ENCODE results near the gene DNAAF8. TPM values are rescaled to one million over a fixed set of nuclear protein-coding genes. Genes with fewer than 3 reads are reported as not detected.

DNAAF8 gene
- total RNA-seq, 1 donor from 2014 or later, result not detected

GRCh38 chr16:4709481-4709880 is 24.9 kb upstream of the DNAAF8 start:
- no peak overlapping the region for H3K4me3 Mint-ChIP-seq

GRCh38 chr16:4713663-4714501 is 20.5 kb upstream of the DNAAF8 start:
- no peaks in the 10 kb centered on the region for H3F3A ChIP-seq (ENCODE audit: low read depth)
- no peak for DNase-seq (ENCODE audit: low spot score)
- H3K4me1 ChIP-seq, result no peaks in the 10 kb centered on the region
- H3K4me3 ChIP-seq, result no peak overlapping the region
- H3K27me3 Mint-ChIP-seq (ENCODE audit: insufficient read depth, low read depth), result peaks cover 2% of the 10 kb centered on the region
- peaks cover 13% of the 10 kb centered on the region for H3K36me3 Mint-ChIP-seq
- H3K9me3 ChIP-seq (ENCODE audit: low read depth), result no peaks in the 10 kb centered on the region
- no peaks in the 10 kb centered on the region for H3K27me3 ChIP-seq
- no peaks in the 10 kb centered on the region for H3K36me3 ChIP-seq
- no peak overlapping the region for H3K4me3 Mint-ChIP-seq
- no peak overlapping the region for H3K27ac Mint-ChIP-seq
- no peaks in the 10 kb centered on the region for H3K79me2 ChIP-seq (ENCODE audit: low read depth)
- no peak for TF ChIP-seq EZH2phosphoT487 (IDR thresholded peaks at IDR 0.05)
- no peak for TF ChIP-seq CTCF (IDR thresholded peaks at IDR 0.05)
- no peak for TF ChIP-seq EZH2 (IDR thresholded peaks at IDR 0.05)
- H3K9ac ChIP-seq, result no peak overlapping the region
- H4K20me1 ChIP-seq (ENCODE audit: low read depth), result no peaks in the 10 kb centered on the region
- no peak overlapping the region for H3K4me2 ChIP-seq
- no peak overlapping the region for H3K27ac ChIP-seq
- H3K4me1 Mint-ChIP-seq, result no peaks in the 10 kb centered on the region
- no peak overlapping the region for H2AFZ ChIP-seq (replicated peaks)
- no peaks in the 10 kb centered on the region for H3K9me3 Mint-ChIP-seq

More at GRCh38 chr16:4709481-4709880, 24.9 kb upstream of the DNAAF8 start:
- H3K4me2 ChIP-seq, result no peak overlapping the region
- H4K20me1 ChIP-seq (ENCODE audit: low read depth), result no peaks in the 10 kb centered on the region
- peaks cover 23% of the 10 kb centered on the region for H3K36me3 Mint-ChIP-seq
- DNase-seq (ENCODE audit: low spot score), result no peak
- H3K27me3 Mint-ChIP-seq (ENCODE audit: insufficient read depth, low read depth), result no peaks in the 10 kb centered on the region
- no peaks in the 10 kb centered on the region for H3F3A ChIP-seq (ENCODE audit: low read depth)
- TF ChIP-seq CTCF (IDR thresholded peaks at IDR 0.05) (no peak), EZH2 (IDR thresholded peaks at IDR 0.05) (no peak), EZH2phosphoT487 (IDR thresholded peaks at IDR 0.05) (no peak)
- no peaks in the 10 kb centered on the region for H3K4me1 Mint-ChIP-seq
- no peaks in the 10 kb centered on the region for H3K79me2 ChIP-seq (ENCODE audit: low read depth)
- no peaks in the 10 kb centered on the region for H3K9me3 Mint-ChIP-seq
- H3K27me3 ChIP-seq, result no peaks in the 10 kb centered on the region
- no peak overlapping the region for H3K9ac ChIP-seq
- H3K9me3 ChIP-seq (ENCODE audit: low read depth), result no peaks in the 10 kb centered on the region
- no peak overlapping the region for H3K27ac Mint-ChIP-seq
- no peak overlapping the region for H2AFZ ChIP-seq (replicated peaks)
- peaks cover 2% of the 10 kb centered on the region for H3K36me3 ChIP-seq
- H3K4me3 ChIP-seq, result no peak overlapping the region
- H3K4me1 ChIP-seq, result no peaks in the 10 kb centered on the region
- no peak overlapping the region for H3K27ac ChIP-seq

GRCh38 chr16:4714996-4715395 is 19.3 kb upstream of the DNAAF8 start:
- Mint-ChIP-seq H3K4me1 (no peaks in the 10 kb centered on the region), H3K9me3 (no peaks in the 10 kb centered on the region), H3K27ac (no peak overlapping the region), H3K4me3 (no peak overlapping the region), H3K36me3 (peaks cover 10% of the 10 kb centered on the region), H3K27me3 (ENCODE audit: insufficient read depth, low read depth) (peaks cover 2% of the 10 kb centered on the region)
- Histone ChIP-seq H3K27me3 (no peaks in the 10 kb centered on the region), H3F3A (ENCODE audit: low read depth) (no peaks in the 10 kb centered on the region), H4K20me1 (ENCODE audit: low read depth) (no peaks in the 10 kb centered on the region), H3K4me2 (no peak overlapping the region), H3K4me3 (no peak overlapping the region), H3K36me3 (no peaks in the 10 kb centered on the region), H3K9me3 (ENCODE audit: low read depth) (no peaks in the 10 kb centered on the region), H3K79me2 (ENCODE audit: low read depth) (no peaks in the 10 kb centered on the region), H2AFZ (replicated peaks) (no peak overlapping the region), H3K9ac (no peak overlapping the region), H3K4me1 (no peaks in the 10 kb centered on the region), H3K27ac (no peak overlapping the region)
- no peak for TF ChIP-seq CTCF (IDR thresholded peaks at IDR 0.05)
- no peak for TF ChIP-seq EZH2 (IDR thresholded peaks at IDR 0.05)
- TF ChIP-seq EZH2phosphoT487 (IDR thresholded peaks at IDR 0.05), result no peak
- no peak for DNase-seq (ENCODE audit: low spot score)

Data from neural progenitor cell (in vitro differentiated cells).